Testis (tissue), 3 donors: ENCODE data around the gene PCSK6. TPM values are rescaled to one million over a fixed set of nuclear protein-coding genes. Genes with fewer than 3 reads are reported as not detected.

Experiments used
- DNase-seq: peaks from one replicate; pipeline ENCODE4 v3.0.0-alpha.2; 2019
- H3K27ac ChIP-seq, 2 donors: fragments of 200-600 bp; sonication (generic); one replicate each; pipeline ENCODE4 v1.5.1; 2019
- H3K27me3 ChIP-seq: fragments of 200-600 bp; sonication (generic); one replicate; pipeline ENCODE4 v1.5.1; 2019
- H3K36me3 ChIP-seq: fragments of 200-600 bp; sonication (generic); one replicate; pipeline ENCODE4 v1.5.1; 2017; ENCODE audit warnings: low read depth; ENCODE audit errors: missing control alignments
- H3K4me1 ChIP-seq: fragments of 200-600 bp; sonication (generic); one replicate; pipeline ENCODE4 v1.5.1; 2019
- H3K4me3 ChIP-seq, 2 donors: fragments of 200-600 bp; sonication (generic); one replicate each; pipeline ENCODE4 v1.5.1; 2017 to 2019
- H3K9me3 ChIP-seq: fragments of 200-600 bp; sonication (generic); one replicate; pipeline ENCODE4 v1.5.1; 2017
- POLR2A ChIP-seq: fragments of 450-650 bp; IDR thresholded peaks from one replicate; pipeline ENCODE4 v1.6.1; 2017; ENCODE audit warnings: antibody characterized with exemption, mild to moderate bottlenecking, moderate library complexity
- WGBS, 2 donors: methylation state at CpG; one replicate each; pipeline ENCODE4 v1.1.5; 2018; 5-methylcytosine and 5-hydroxymethylcytosine counted together
- intact Hi-C: fragments of 100-400 bp; cut with DNase I; formaldehyde crosslinking; loops from one replicate; pipeline ENCODE4 v1.15.1; 2023; ENCODE audit warnings: low total_unique reads
- polyA plus RNA-seq: library from polyadenylated mRNA; stranded (reverse); fragments of 350-450 nt; fragmentation: Illumina TruSeq; extraction: RNeasy Lipid Tissue Mini Kit (QIAGEN cat#74804); gene quantifications from one replicate; pipeline ENCODE4 v1.2.3, GENCODE V29; 2014; ENCODE audit warnings: low read depth, low replicate concordance; ENCODE audit not compliant: insufficient read depth
- total RNA-seq, 2 donors: library from RNA; depleted of rRNA; stranded (reverse); fragments of >200 nt; gene quantifications; one replicate each; pipeline ENCODE4 v1.2.3, GENCODE V29; 2016
- TF ChIP-seq, protein P1 (sequence below), 3 experiments: fragments of 450-650 bp in 2 of 3; fragments of 200-600 bp in 1 of 3; sonication (generic) in 1 of 3; IDR thresholded peaks; one replicate each; pipeline ENCODE4 v1.5.1; 2016 to 2019; ENCODE audit warnings: antibody characterized with exemption in 3 of 3, mild to moderate bottlenecking in 2 of 3, moderate library complexity in 1 of 3

PCSK6 gene
- total and polyA plus RNA-seq, 3 donors from 2014 or later, result 43.9 to 156 (median 95.4) TPM

DNA sequence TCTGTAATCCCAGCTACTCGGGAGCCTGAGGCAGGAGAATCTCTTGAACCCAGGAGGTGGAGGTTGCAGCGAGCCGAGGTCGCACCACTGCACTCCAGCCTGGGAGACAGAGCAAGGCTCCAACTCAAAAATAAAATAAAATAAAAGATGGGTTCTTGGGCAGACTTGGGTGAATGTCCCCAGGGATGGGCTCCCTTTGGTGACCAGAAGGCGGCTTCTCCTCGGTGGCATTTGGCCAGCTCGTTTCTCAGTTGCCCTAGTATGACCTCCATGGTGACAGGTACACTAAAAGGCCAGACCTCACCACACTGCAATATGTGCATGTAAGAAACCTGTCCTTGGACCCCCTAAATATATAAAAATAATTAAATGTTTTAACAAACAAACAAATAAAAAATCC is 118.4 kb downstream of the PCSK6 start:
- TF ChIP-seq, protein P1, sequence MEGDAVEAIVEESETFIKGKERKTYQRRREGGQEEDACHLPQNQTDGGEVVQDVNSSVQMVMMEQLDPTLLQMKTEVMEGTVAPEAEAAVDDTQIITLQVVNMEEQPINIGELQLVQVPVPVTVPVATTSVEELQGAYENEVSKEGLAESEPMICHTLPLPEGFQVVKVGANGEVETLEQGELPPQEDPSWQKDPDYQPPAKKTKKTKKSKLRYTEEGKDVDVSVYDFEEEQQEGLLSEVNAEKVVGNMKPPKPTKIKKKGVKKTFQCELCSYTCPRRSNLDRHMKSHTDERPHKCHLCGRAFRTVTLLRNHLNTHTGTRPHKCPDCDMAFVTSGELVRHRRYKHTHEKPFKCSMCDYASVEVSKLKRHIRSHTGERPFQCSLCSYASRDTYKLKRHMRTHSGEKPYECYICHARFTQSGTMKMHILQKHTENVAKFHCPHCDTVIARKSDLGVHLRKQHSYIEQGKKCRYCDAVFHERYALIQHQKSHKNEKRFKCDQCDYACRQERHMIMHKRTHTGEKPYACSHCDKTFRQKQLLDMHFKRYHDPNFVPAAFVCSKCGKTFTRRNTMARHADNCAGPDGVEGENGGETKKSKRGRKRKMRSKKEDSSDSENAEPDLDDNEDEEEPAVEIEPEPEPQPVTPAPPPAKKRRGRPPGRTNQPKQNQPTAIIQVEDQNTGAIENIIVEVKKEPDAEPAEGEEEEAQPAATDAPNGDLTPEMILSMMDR (IDR thresholded peaks at IDR 0.05), result no peak
- TF ChIP-seq POLR2A, result no peak
- H3K27ac ChIP-seq, result no peak overlapping the region
- H3K9me3 ChIP-seq, result no peaks in the 10 kb centered on the region
- no peak overlapping the region for H3K4me3 ChIP-seq
- 92 to 94% methylated on average over 7 of the region's 7 CpGs for WGBS, 2 donors
- no peaks in the 10 kb centered on the region for H3K36me3 ChIP-seq
- DNase-seq, result no peak
- intact Hi-C loops, result no loop called here
- peaks cover 24% of the 10 kb centered on the region for H3K4me1 ChIP-seq
- no peaks in the 10 kb centered on the region for H3K27me3 ChIP-seq

GRCh38 chr15:101370330-101371024 is 119.0 kb downstream of the PCSK6 start:
- intact Hi-C loops, result no loop called here

DNA sequence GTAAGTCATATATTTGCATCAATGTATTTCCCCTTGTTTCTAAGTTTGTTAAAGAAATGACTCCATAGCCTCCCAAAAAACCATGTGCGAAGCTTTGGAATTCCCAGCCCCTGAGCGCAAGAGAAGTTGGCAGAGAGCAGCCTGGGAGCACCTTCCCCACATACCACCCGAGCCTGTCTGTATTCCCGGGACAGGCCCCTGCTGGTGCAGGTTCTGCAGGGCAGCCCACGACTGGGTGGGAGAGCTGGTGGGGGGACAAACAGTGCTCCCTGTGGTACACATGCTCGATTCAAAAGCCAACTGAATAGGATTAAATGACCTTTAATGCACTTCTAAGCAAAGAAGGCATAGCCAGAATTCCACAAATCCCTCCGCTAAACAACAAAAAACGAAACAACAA is 119.8 kb downstream of the PCSK6 start:
- no peaks in the 10 kb centered on the region for H3K9me3 ChIP-seq
- TF ChIP-seq POLR2A, result no peak
- TF ChIP-seq, protein P1 (IDR thresholded peaks at IDR 0.05), result no peak
- no peak overlapping the region for H3K4me3 ChIP-seq
- WGBS, 2 donors, result 83 to 87% methylated on average over 8 of the region's 8 CpGs
- H3K27ac ChIP-seq, result no peak overlapping the region
- H3K27me3 ChIP-seq, result no peaks in the 10 kb centered on the region
- H3K36me3 ChIP-seq, result no peaks in the 10 kb centered on the region
- intact Hi-C loops, result no loop called here
- H3K4me1 ChIP-seq, result peaks cover 24% of the 10 kb centered on the region
- no peak for DNase-seq

More at GRCh38 chr15:101370330-101371024, 119.0 kb downstream of the PCSK6 start:
- no peak for DNase-seq
- H3K27ac ChIP-seq, result no peak overlapping the region
- WGBS, 2 donors, result 85 to 95% methylated on average over 13 to 26 of the region's 26 CpGs
- no peaks in the 10 kb centered on the region for H3K36me3 ChIP-seq
- no peaks in the 10 kb centered on the region for H3K27me3 ChIP-seq
- no peaks in the 10 kb centered on the region for H3K9me3 ChIP-seq
- H3K4me3 ChIP-seq, result no peak overlapping the region
- TF ChIP-seq, protein P1 (IDR thresholded peaks at IDR 0.05), result no peak
- TF ChIP-seq POLR2A, result no peak
- H3K4me1 ChIP-seq, result peaks cover 24% of the 10 kb centered on the region

GRCh38 chr15:101368861-101369642 is 120.5 kb downstream of the PCSK6 start:
- intact Hi-C loops, result no loop called here
- no peak overlapping the region for H3K4me3 ChIP-seq
- peaks cover 24% of the 10 kb centered on the region for H3K4me1 ChIP-seq
- no peaks in the 10 kb centered on the region for H3K9me3 ChIP-seq
- no peak for DNase-seq
- no peaks in the 10 kb centered on the region for H3K36me3 ChIP-seq
- H3K27me3 ChIP-seq, result no peaks in the 10 kb centered on the region
- WGBS, 2 donors, result 55 to 65% methylated on average over 15 of the region's 15 CpGs
- TF ChIP-seq, protein P1 (IDR thresholded peaks at IDR 0.05), result no peak
- no peak for TF ChIP-seq POLR2A
- no peak overlapping the region for H3K27ac ChIP-seq
